Kidney epithelial cell (primary cell): ENCODE measurements around the gene AFF2. TPM values are rescaled to one million over a fixed set of nuclear protein-coding genes. Genes with fewer than 3 reads are reported as not detected.

Experiments
- DNase-seq: peaks from one replicate; pipeline ENCODE4 v3.0.0-alpha.2; 2010; ENCODE audit warnings: low read depth
- H3K27me3 ChIP-seq: 2 replicates; pipeline ENCODE4 v1.6.0; 2011; ENCODE audit warnings: low read length; ENCODE audit not compliant: control insufficient read depth, insufficient read depth
- H3K36me3 ChIP-seq: 2 replicates; pipeline ENCODE4 v1.5.1; 2011; ENCODE audit warnings: low read length; ENCODE audit not compliant: control insufficient read depth, insufficient read depth
- H3K4me3 ChIP-seq: 2 replicates; pipeline ENCODE4 v1.5.1; 2011; ENCODE audit warnings: low read depth, mild to moderate bottlenecking, control low read depth, low read length
- CTCF ChIP-seq: IDR thresholded peaks from 2 replicates; pipeline ENCODE4 v1.5.1; 2011; ENCODE audit warnings: mild to moderate bottlenecking, moderate library complexity, low read length, control low read depth, inconsistent platforms; ENCODE audit not compliant: insufficient read depth, poor library complexity, severe bottlenecking
- total RNA-seq: library from RNA; depleted of rRNA; stranded (reverse); fragments of >200 nt; gene quantifications from 2 replicates; pipeline ENCODE4 v1.2.3, GENCODE V29; 2015

Gene AFF2
- total RNA-seq, 1 donor from 2014 or later = 1.3 TPM

GRCh38 chrX:148501386-148502066 is 1.1 kb downstream of the AFF2 start:
- peak overlapping the region; percentile 40 for H3K4me3 ChIP-seq

GRCh38 chrX:148504506-148504905 is 4.1 kb downstream of the AFF2 start:
- H3K4me3 ChIP-seq = no peak overlapping the region
- DNase-seq = no peak
- peaks cover 27% of the 10 kb centered on the region for H3K27me3 ChIP-seq
- no peak for TF ChIP-seq CTCF
- no peaks in the 10 kb centered on the region for H3K36me3 ChIP-seq

More at GRCh38 chrX:148501386-148502066, 1.1 kb downstream of the AFF2 start:
- H3K27me3 ChIP-seq = peaks cover 27% of the 10 kb centered on the region
- no peak for TF ChIP-seq CTCF
- no peaks in the 10 kb centered on the region for H3K36me3 ChIP-seq
- no peak for DNase-seq

- H3K4me3 ChIP-seq = no peak overlapping the region
- DNase-seq = no peak
- TF ChIP-seq CTCF = no peak
- H3K27me3 ChIP-seq = peaks cover 11% of the 10 kb centered on the region
- H3K36me3 ChIP-seq = no peaks in the 10 kb centered on the region
Observed at GRCh38 chrX:148507418-148507817, 7.0 kb downstream of the AFF2 start.

- Histone ChIP-seq H3K36me3 (no peaks in the 10 kb centered on the region), H3K27me3 (no peaks in the 10 kb centered on the region), H3K4me3 (no peak overlapping the region)
- TF ChIP-seq CTCF = no peak
- DNase-seq = no peak
Observed at GRCh38 chrX:148512453-148512852, 12.0 kb downstream of the AFF2 start.

- Histone ChIP-seq H3K4me3 (no peak overlapping the region), H3K27me3 (no peaks in the 10 kb centered on the region), H3K36me3 (no peaks in the 10 kb centered on the region)
- TF ChIP-seq CTCF = no peak
- DNase-seq = no peak
Observed at GRCh38 chrX:148513661-148514060, 13.2 kb downstream of the AFF2 start.

- TF ChIP-seq CTCF = no peak
- H3K27me3 ChIP-seq = no peaks in the 10 kb centered on the region
- no peak for DNase-seq
- H3K4me3 ChIP-seq = no peak overlapping the region
- no peaks in the 10 kb centered on the region for H3K36me3 ChIP-seq
Observed at GRCh38 chrX:148517176-148517575, 16.8 kb downstream of the AFF2 start.
